ENCODE data around the gene IGBP1. TPM values are rescaled to one million over a fixed set of nuclear protein-coding genes. Genes with fewer than 3 reads are reported as not detected.
"Not testable (repeated sequence)": the region's sequence is repeated elsewhere in the genome, so short reads cannot be mapped to it uniquely, and the experiment has no call there.

The IGBP1 gene
- total RNA-seq, 2 experiments from 2014 or later = 31.4 to 32.1 TPM

- CTCF ChIA-PET = interaction anchor here (1.7 kb wide), 1 partner anchor 28 kb away, joined by 4 read pairs; no protein-coding TSS in a partner anchor
- POLR2A ChIA-PET = no interaction called here
These were observed 33.6 kb downstream of the IGBP1 start for GRCh38 chrX:70166601-70167590.

- CTCF ChIA-PET = interaction anchor here (1.7 kb wide), 1 partner anchor 26 kb away, joined by 4 read pairs; no protein-coding TSS in a partner anchor
These were observed 35.3 kb downstream of the IGBP1 start for GRCh38 chrX:70168238-70169188.

GRCh38 chrX:70169281-70169680, 36.0 kb downstream of the IGBP1 start:
- ChIA-PET CTCF (no interaction called here), POLR2A (interaction anchor here (0.6 kb wide), 1 partner anchor 157 kb away, joined by 3 read pairs; no protein-coding TSS in a partner anchor)

More at GRCh38 chrX:70168238-70169188, 35.3 kb downstream of the IGBP1 start:
- POLR2A ChIA-PET = no interaction called here

- POLR2A ChIA-PET = no interaction called here
- CTCF ChIA-PET = no interaction called here
These were observed 38.4 kb downstream of the IGBP1 start for GRCh38 chrX:70171624-70172023.

- ChIA-PET POLR2A (no interaction called here), CTCF (no interaction called here)
These were observed 39.0 kb downstream of the IGBP1 start for GRCh38 chrX:70172221-70172620.

GRCh38 chrX:70172964-70173363, 39.7 kb downstream of the IGBP1 start:
- POLR2A ChIA-PET = no interaction called here
- CTCF ChIA-PET = no interaction called here

GRCh38 chrX:70174754-70175153, 41.5 kb downstream of the IGBP1 start:
- CTCF ChIA-PET = no interaction called here

GRCh38 chrX:70175338-70175737, 42.1 kb downstream of the IGBP1 start:
- CTCF ChIA-PET = no interaction called here
- POLR2A ChIA-PET = no interaction called here

More at GRCh38 chrX:70174754-70175153, 41.5 kb downstream of the IGBP1 start:
- POLR2A ChIA-PET = no interaction called here

- ChIA-PET CTCF (no interaction called here), POLR2A (no interaction called here)
These were observed 43.8 kb downstream of the IGBP1 start, which contains the start of gene DGAT2L6 for GRCh38 chrX:70176938-70177533. Gene DGAT2L6 (plus strand): TSS chrX:70177483. CDS start chrX:70177583, 100 bp downstream.

GRCh38 chrX:70183091-70183490, 49.8 kb downstream of the IGBP1 start:
- CTCF ChIA-PET = no interaction called here
- POLR2A ChIA-PET = no interaction called here

- CTCF ChIA-PET = interaction anchor here (0.6 kb wide), 2 partner anchors 44 to 1860 kb away, joined by 3 read pairs; partner anchors contain the start of gene AWAT1
These were observed 57.0 kb downstream of the IGBP1 start for GRCh38 chrX:70190225-70190624.

GRCh38 chrX:70196961-70197720, 63.9 kb downstream of the IGBP1 start:
- ChIA-PET POLR2A (interaction anchor here (0.7 kb wide), 1 partner anchor 779 kb away, joined by 3 read pairs; no protein-coding TSS in a partner anchor), CTCF (no interaction called here)

More at GRCh38 chrX:70190225-70190624, 57.0 kb downstream of the IGBP1 start:
- POLR2A ChIA-PET = no interaction called here

- POLR2A ChIA-PET = no interaction called here
- CTCF ChIA-PET = no interaction called here
These were observed 68.5 kb downstream of the IGBP1 start for GRCh38 chrX:70201732-70202131.

- POLR2A ChIA-PET = no interaction called here
- CTCF ChIA-PET = no interaction called here
These were observed 75.2 kb downstream of the IGBP1 start for GRCh38 chrX:70208479-70208878.

GRCh38 chrX:70209570-70209969, 76.3 kb downstream of the IGBP1 start:
- CTCF ChIA-PET, POLR2A ChIA-PET: not testable (repeated sequence)
